KOPT-K1 (cell line): Measurements from ENCODE around the gene CALML3.
"Not testable (repeated sequence)": the region's sequence is repeated elsewhere in the genome, so short reads cannot be mapped to it uniquely, and the experiment has no call there.

Source experiments
- H3K27ac ChIP-seq: fragments of 200-600 bp; sonication (generic); 2 replicates; pipeline ENCODE4 v1.5.1; 2016; ENCODE audit warnings: antibody characterized with exemption, mild to moderate bottlenecking, low read depth, low read length; ENCODE audit not compliant: poor library complexity, severe bottlenecking
- H3K36me3 ChIP-seq: fragments of 200-600 bp; sonication (generic); 2 replicates; pipeline ENCODE4 v1.5.1; 2017; ENCODE audit warnings: antibody characterized with exemption, mild to moderate bottlenecking, low read length, moderate library complexity; ENCODE audit not compliant: insufficient read depth
- H3K9me3 ChIP-seq: fragments of 200-600 bp; sonication (generic); 2 replicates; pipeline ENCODE4 v1.5.1; 2017; ENCODE audit warnings: antibody characterized with exemption, low read length, mild to moderate bottlenecking; ENCODE audit not compliant: insufficient read depth, poor library complexity, severe bottlenecking

Gene CALML3

GRCh38 chr10:5524641-5525560 lies at the start of gene CALML3:
Gene CALML3 (plus strand): TSS chr10:5524961. CDS start chr10:5525086, 125 bp downstream.
- no peaks in the 10 kb centered on the region for H3K36me3 ChIP-seq
- no peak within 1 kb of the TSS for H3K27ac ChIP-seq
- H3K9me3 ChIP-seq = no peaks in the 10 kb centered on the region

GRCh38 chr10:5475088-5475487 lies 49.7 kb upstream of the CALML3 start:
- not testable (repeated sequence) for H3K27ac ChIP-seq, H3K9me3 ChIP-seq

GRCh38 chr10:5475974-5476807 lies 48.6 kb upstream of the CALML3 start:
- H3K27ac ChIP-seq, H3K36me3 ChIP-seq, H3K9me3 ChIP-seq: not testable (repeated sequence)

More at GRCh38 chr10:5475088-5475487, 49.7 kb upstream of the CALML3 start:
- not testable (repeated sequence) for H3K36me3 ChIP-seq

- Histone ChIP-seq H3K36me3 (no peaks in the 10 kb centered on the region), H3K9me3 (no peaks in the 10 kb centered on the region), H3K27ac (no peak overlapping the region)
Observed at GRCh38 chr10:5476918-5477525, 47.7 kb upstream of the CALML3 start.

- Histone ChIP-seq H3K9me3 (no peaks in the 10 kb centered on the region), H3K36me3 (no peaks in the 10 kb centered on the region), H3K27ac (no peak overlapping the region)
Observed at GRCh38 chr10:5477948-5478693, 46.6 kb upstream of the CALML3 start.

- Histone ChIP-seq H3K36me3 (no peaks in the 10 kb centered on the region), H3K27ac (no peak overlapping the region), H3K9me3 (no peaks in the 10 kb centered on the region)
Observed at GRCh38 chr10:5478694-5479305, 46.0 kb upstream of the CALML3 start.

- no peak overlapping the region for H3K27ac ChIP-seq
- H3K9me3 ChIP-seq = no peaks in the 10 kb centered on the region
- no peaks in the 10 kb centered on the region for H3K36me3 ChIP-seq
Observed at GRCh38 chr10:5479481-5480161, 45.1 kb upstream of the CALML3 start.

- H3K27ac ChIP-seq = no peak overlapping the region
- no peaks in the 10 kb centered on the region for H3K9me3 ChIP-seq
- H3K36me3 ChIP-seq = no peaks in the 10 kb centered on the region
Observed at GRCh38 chr10:5480162-5480941, 44.4 kb upstream of the CALML3 start.

GRCh38 chr10:5481121-5481520 lies 43.6 kb upstream of the CALML3 start:
- H3K9me3 ChIP-seq = no peaks in the 10 kb centered on the region
- H3K27ac ChIP-seq = no peak overlapping the region
- no peaks in the 10 kb centered on the region for H3K36me3 ChIP-seq

- no peak overlapping the region for H3K27ac ChIP-seq
- H3K9me3 ChIP-seq = no peaks in the 10 kb centered on the region
- H3K36me3 ChIP-seq = no peaks in the 10 kb centered on the region
Observed at GRCh38 chr10:5482016-5482415, 42.7 kb upstream of the CALML3 start.

GRCh38 chr10:5484205-5484604 lies 40.6 kb upstream of the CALML3 start:
- Histone ChIP-seq H3K9me3 (no peaks in the 10 kb centered on the region), H3K36me3 (no peaks in the 10 kb centered on the region), H3K27ac (no peak overlapping the region)

GRCh38 chr10:5485290-5485689 lies 39.5 kb upstream of the CALML3 start:
- Histone ChIP-seq H3K9me3 (no peaks in the 10 kb centered on the region), H3K36me3 (no peaks in the 10 kb centered on the region), H3K27ac (no peak overlapping the region)
